Measurements from ENCODE around the gene GRK1.

The GRK1 gene

DNA sequence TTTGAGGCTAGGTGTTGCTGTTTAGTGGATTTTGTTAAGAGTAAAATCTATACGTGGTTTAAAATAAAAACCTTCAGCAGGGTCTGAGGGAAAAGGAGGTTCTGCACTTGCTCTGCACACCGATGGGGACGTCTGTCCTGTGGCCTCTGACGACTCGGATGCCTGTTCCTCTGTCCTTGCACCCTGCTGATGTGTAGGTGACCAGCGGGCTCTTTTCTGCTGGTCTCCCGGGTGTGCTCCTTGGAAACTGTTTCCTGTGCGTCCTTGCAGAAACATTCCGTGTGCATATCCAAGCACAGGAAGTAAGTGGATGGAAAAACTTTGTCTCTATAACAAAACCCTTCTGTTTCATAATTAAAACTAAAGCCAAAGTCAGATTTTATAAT lies 12.9 kb upstream of the GRK1 start:
- no peak for TF ChIP-seq CTCF (IDR thresholded peaks at IDR 0.05; ENCODE audit: control insufficient read depth, insufficient read depth, low read depth, low read length, missing control alignments)
- DNase-seq (ENCODE audit: low read depth): no peak
- no peak overlapping the region for H3K4me3 ChIP-seq (ENCODE audit: control insufficient read depth, low read depth, low read length)

- DNase-seq (ENCODE audit: low read depth): no peak
- TF ChIP-seq CTCF (IDR thresholded peaks at IDR 0.05; ENCODE audit: control insufficient read depth, insufficient read depth, low read depth, low read length, missing control alignments): no peak
- no peak overlapping the region for H3K4me3 ChIP-seq (ENCODE audit: control insufficient read depth, low read depth, low read length)
Measured at GRCh38 chr13:113654591-113655345, 12.3 kb upstream of the GRK1 start.

GRCh38 chr13:113655346-113656002 lies 11.5 kb upstream of the GRK1 start:
- H3K4me3 ChIP-seq (ENCODE audit: control insufficient read depth, low read depth, low read length): no peak overlapping the region
- no peak for DNase-seq (ENCODE audit: low read depth)
- TF ChIP-seq CTCF (IDR thresholded peaks at IDR 0.05; ENCODE audit: control insufficient read depth, insufficient read depth, low read depth, low read length, missing control alignments): no peak

DNA sequence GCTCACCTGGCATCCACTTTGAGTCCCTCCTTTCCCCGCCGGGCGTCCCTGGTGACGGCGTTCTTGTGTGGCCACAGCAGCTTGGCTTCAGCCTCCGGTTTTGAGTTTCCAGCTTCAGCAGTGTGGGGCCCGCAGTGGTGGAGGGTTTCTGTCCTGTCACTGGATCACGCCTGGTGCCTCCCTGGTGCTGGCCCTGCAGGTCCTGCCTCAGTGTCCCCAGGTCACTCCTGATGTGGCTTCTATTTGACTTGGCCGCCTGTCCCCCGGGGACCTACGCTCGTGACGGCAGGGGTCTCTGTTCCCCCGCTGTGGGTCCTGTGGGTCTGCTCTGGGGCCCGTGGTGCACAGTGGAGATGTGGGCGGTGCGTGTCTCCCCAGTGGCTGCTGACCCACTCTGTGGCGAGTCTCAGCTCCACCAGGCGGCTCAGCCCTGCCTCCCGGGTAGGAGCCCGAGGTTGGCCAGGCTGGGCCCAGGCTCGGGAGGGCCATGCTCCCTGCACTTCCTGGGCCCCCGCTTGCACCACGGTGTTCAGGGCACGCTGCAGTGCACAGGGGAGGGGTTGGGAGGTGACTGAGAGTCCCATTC lies 10.9 kb upstream of the GRK1 start:
- no peak for TF ChIP-seq CTCF (IDR thresholded peaks at IDR 0.05; ENCODE audit: control insufficient read depth, insufficient read depth, low read depth, low read length, missing control alignments)
- H3K4me3 ChIP-seq (ENCODE audit: control insufficient read depth, low read depth, low read length): no peak overlapping the region
- DNase-seq (ENCODE audit: low read depth): no peak

DNA sequence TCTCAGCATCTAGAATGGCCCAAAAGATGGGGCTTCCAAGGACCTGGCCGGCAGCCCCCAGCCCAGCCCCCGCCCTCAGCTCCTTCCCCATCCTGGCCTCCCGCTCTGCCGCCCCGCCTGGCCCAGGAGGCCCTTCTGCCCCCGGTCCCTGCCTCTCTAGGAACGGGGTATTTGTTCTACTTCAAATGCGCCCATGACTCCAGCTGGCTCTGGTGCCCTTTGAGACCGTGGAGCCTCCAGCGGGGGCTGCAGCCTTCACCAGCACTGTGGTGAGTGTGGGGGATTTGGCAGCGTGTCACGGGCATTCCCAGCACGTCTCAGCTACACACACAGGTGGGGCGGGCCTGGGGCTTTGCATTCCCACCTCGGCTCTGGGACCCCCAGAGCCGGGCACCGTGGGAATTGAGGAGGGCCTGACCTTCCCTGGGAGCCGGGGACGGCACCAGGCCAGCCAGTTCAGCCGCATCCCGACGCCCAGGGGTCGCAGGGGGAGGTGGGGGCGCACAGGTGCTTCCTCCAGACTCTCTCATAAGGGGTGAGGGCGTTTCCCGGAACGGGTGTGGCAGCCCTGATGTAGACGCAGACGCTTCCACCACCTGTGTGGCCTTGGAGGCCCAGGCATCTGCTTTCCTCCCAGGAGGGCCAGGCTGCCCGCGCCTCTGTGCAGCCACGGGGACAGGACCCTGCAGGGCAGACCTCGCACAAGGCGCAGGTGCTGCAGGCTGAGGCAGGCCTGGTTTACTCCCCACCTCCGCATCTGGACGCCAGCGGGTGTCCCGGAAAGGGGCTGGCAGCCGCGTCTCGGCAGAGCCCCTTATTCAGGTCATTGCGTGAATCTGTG lies 10.0 kb upstream of the GRK1 start:
- DNase-seq (ENCODE audit: low read depth): no peak
- H3K4me3 ChIP-seq (ENCODE audit: control insufficient read depth, low read depth, low read length): no peak overlapping the region
- TF ChIP-seq CTCF (IDR thresholded peaks at IDR 0.05; ENCODE audit: control insufficient read depth, insufficient read depth, low read depth, low read length, missing control alignments): no peak
